ENCODE results near the gene NR3C2. TPM values are rescaled to one million over a fixed set of nuclear protein-coding genes. Genes with fewer than 3 reads are reported as not detected.

Gene NR3C2
- total RNA-seq, 1 experiment from 2014 or later = 0.96 TPM

DNA sequence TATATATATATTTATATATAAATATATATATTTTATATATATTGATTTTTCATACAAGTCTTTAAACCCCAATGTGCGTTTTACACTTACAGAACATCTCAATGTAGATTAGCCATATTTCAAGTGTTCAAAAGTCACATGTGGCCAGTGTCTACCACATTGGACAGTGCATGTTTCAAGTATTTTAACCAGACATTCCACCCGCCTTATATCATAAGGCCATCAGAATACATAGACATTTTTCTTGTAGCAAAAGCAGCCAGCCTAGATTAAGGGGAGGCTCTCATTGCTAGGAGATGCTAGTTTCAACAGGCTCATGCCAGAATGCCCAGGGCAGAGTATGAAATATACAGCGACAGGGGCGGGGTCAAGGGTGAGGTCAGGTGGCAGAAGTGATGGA lies 202.0 kb downstream of the NR3C2 start:
- Histone ChIP-seq H3K9me3 (ENCODE audit: insufficient read depth, low read depth) (no peaks in the 10 kb centered on the region), H3K79me2 (ENCODE audit: low read depth) (no peaks in the 10 kb centered on the region), H2AFZ (no peak overlapping the region), H4K20me1 (ENCODE audit: insufficient read depth) (no peaks in the 10 kb centered on the region), H3K4me2 (no peak overlapping the region), H3K4me3 (no peak overlapping the region), H3K4me1 (replicated peaks; ENCODE audit: insufficient read depth) (no peaks in the 10 kb centered on the region), H3K27ac (no peak overlapping the region), H3K27me3 (ENCODE audit: insufficient read depth, low read depth) (no peaks in the 10 kb centered on the region), H3K9me2 (ENCODE audit: insufficient read depth) (no peaks in the 10 kb centered on the region), H3F3A (ENCODE audit: insufficient read depth, low read depth) (no peaks in the 10 kb centered on the region), H3K36me3 (ENCODE audit: low read depth) (no peaks in the 10 kb centered on the region)
- no TSS peak for BruUV-seq (replicated peaks)
- TF ChIP-seq, protein P1, sequence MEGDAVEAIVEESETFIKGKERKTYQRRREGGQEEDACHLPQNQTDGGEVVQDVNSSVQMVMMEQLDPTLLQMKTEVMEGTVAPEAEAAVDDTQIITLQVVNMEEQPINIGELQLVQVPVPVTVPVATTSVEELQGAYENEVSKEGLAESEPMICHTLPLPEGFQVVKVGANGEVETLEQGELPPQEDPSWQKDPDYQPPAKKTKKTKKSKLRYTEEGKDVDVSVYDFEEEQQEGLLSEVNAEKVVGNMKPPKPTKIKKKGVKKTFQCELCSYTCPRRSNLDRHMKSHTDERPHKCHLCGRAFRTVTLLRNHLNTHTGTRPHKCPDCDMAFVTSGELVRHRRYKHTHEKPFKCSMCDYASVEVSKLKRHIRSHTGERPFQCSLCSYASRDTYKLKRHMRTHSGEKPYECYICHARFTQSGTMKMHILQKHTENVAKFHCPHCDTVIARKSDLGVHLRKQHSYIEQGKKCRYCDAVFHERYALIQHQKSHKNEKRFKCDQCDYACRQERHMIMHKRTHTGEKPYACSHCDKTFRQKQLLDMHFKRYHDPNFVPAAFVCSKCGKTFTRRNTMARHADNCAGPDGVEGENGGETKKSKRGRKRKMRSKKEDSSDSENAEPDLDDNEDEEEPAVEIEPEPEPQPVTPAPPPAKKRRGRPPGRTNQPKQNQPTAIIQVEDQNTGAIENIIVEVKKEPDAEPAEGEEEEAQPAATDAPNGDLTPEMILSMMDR (conservative IDR thresholded peaks at IDR 0.05) = no peak
- POLR2A ChIA-PET (ENCODE audit: unreplicated experiment) = no interaction called here
- DNase-seq = no peak
- intact Hi-C loops (cut with micrococcal nuclease; ENCODE audit: unreplicated experiment) = no loop called here
- CTCF ChIA-PET = no interaction called here

DNA sequence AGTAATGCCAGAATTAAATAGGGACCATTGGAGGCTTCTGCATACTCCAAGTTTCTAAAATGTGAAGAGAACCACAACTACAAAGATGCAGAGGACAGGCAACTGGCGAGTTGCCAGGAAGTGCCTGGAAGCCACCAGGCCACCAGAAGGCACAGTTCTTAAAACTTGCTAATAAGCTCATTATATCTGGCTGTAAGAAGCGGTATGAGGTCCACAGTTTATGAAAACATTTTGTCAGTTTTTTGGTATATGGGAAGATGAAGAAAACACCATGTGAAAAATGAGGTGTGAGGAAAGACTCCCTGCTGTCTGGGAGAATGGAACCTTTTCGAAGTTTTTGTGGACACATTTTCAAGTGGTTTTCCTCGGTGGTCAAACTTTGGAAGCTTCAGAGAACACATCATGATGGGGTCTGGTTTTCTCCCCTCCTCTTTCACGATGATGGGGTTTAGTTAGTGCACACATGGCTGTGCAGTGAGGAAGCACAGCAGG lies 202.7 kb downstream of the NR3C2 start:
- Histone ChIP-seq H3K9me2 (ENCODE audit: insufficient read depth) (no peaks in the 10 kb centered on the region), H3K27ac (no peak overlapping the region), H3F3A (ENCODE audit: insufficient read depth, low read depth) (no peaks in the 10 kb centered on the region), H3K27me3 (ENCODE audit: insufficient read depth, low read depth) (no peaks in the 10 kb centered on the region), H3K36me3 (ENCODE audit: low read depth) (no peaks in the 10 kb centered on the region), H2AFZ (no peak overlapping the region), H3K79me2 (ENCODE audit: low read depth) (no peaks in the 10 kb centered on the region), H3K4me2 (no peak overlapping the region), H3K4me1 (replicated peaks; ENCODE audit: insufficient read depth) (no peaks in the 10 kb centered on the region), H3K9me3 (ENCODE audit: insufficient read depth, low read depth) (no peaks in the 10 kb centered on the region), H3K4me3 (no peak overlapping the region), H4K20me1 (ENCODE audit: insufficient read depth) (no peaks in the 10 kb centered on the region)
- DNase-seq = no peak
- no peak for TF ChIP-seq EZH2 (IDR thresholded peaks at IDR 0.05; ENCODE audit: low read depth)
- TF ChIP-seq, protein P1 (conservative IDR thresholded peaks at IDR 0.05) = no peak
- no TSS peak for BruUV-seq (replicated peaks)
- intact Hi-C loops (cut with micrococcal nuclease; ENCODE audit: unreplicated experiment) = no loop called here
- ChIA-PET CTCF (no interaction called here), POLR2A (ENCODE audit: unreplicated experiment) (no interaction called here)

DNA sequence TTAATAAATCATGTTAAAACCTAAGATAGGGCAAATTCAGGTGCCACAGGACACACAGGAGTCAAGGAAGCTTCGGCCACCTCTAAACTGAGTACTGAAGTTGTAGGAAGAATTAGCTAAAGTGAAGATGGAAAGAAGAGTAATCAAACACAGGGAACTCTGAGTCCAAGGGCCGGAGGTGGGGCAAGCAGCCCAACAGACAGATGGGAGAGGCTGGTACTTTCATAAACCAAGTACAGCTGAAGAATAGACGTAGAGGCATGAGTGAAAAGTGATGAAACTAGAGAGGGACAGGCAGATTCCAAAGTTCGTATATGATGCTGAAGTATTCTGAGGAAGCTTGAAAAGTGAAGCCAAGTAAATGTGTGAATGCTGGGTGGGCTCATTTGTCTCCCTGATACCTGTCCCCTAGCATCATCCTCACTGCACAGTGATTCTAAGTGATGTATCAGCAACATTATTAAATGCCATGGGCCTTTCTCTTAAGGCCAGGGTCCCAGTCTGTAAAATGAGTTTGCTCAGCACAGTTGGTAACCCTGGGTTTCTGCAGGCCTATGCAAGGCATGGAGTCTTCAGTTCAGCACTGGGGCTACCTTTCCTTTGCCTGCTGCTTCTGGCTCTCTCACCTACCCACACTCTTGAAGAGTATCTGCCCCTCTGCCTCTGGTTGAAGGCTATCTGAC lies 203.3 kb downstream of the NR3C2 start:
- POLR2A ChIA-PET (ENCODE audit: unreplicated experiment) = no interaction called here
- Histone ChIP-seq H3K9me3 (ENCODE audit: insufficient read depth, low read depth) (no peaks in the 10 kb centered on the region), H3K9me2 (ENCODE audit: insufficient read depth) (no peaks in the 10 kb centered on the region), H2AFZ (no peak overlapping the region), H3K27ac (no peak overlapping the region), H3K79me2 (ENCODE audit: low read depth) (no peaks in the 10 kb centered on the region), H3K36me3 (ENCODE audit: low read depth) (no peaks in the 10 kb centered on the region), H3K27me3 (ENCODE audit: insufficient read depth, low read depth) (no peaks in the 10 kb centered on the region), H3K4me1 (replicated peaks; ENCODE audit: insufficient read depth) (no peaks in the 10 kb centered on the region), H3F3A (ENCODE audit: insufficient read depth, low read depth) (no peaks in the 10 kb centered on the region), H3K4me2 (no peak overlapping the region), H4K20me1 (ENCODE audit: insufficient read depth) (no peaks in the 10 kb centered on the region), H3K4me3 (no peak overlapping the region)
- intact Hi-C loops (cut with micrococcal nuclease; ENCODE audit: unreplicated experiment) = no loop called here
- DNase-seq = no peak
- CTCF ChIA-PET = no interaction called here
- TF ChIP-seq EZH2 (IDR thresholded peaks at IDR 0.05; ENCODE audit: low read depth) = no peak
- TF ChIP-seq, protein P1 (conservative IDR thresholded peaks at IDR 0.05) = no peak
- no TSS peak for BruUV-seq (replicated peaks)

All from PC-9 (cell line).